ENCODE data around the gene MICAL3. TPM values are rescaled to one million over a fixed set of nuclear protein-coding genes. Genes with fewer than 3 reads are reported as not detected.

Gene MICAL3
- polyA plus RNA-seq, 4 donors = 3.2 to 31.4 (median 10.0) TPM

GRCh38 chr22:17777005-17777716 is 247.2 kb downstream of the MICAL3 start:
- peaks cover 0 to 10% (median 3%) of the 10 kb centered on the region in 3 donors for H3K4me1 ChIP-seq (ENCODE audit: control insufficient read depth in 3 of 3, insufficient read depth in 2 of 3, low read depth in 1 of 3, low read length in 2 of 3)
- no peak for FAIRE-seq
- H3K36me3 ChIP-seq (ENCODE audit: control insufficient read depth in 3 of 3, insufficient read depth in 2 of 3, low read depth in 1 of 3, low read length in 3 of 3) = peaks cover 0 to under 1% (median 0%) of the 10 kb centered on the region in 3 donors
- H3K9me3 ChIP-seq (ENCODE audit: control insufficient read depth in 2 of 2, insufficient read depth in 1 of 2, low read depth in 1 of 2, low read length in 1 of 2) = no peaks in the 10 kb centered on the region
- peak overlapping the region in 2 of 3 donors; percentile 25 to 94 for H3K27ac ChIP-seq (ENCODE audit: low read depth in 1 of 3, low read length in 2 of 3)
- WGBS, 3 donors = 59 to 76% (median 62%) methylated on average over 27 of the region's 27 CpGs
- peak in 1 of 2 donors; percentile 44 for DNase-seq
- H3K27me3 ChIP-seq (ENCODE audit: control insufficient read depth in 3 of 3, insufficient read depth in 3 of 3, low read length in 3 of 3) = no peaks in the 10 kb centered on the region
- peak overlapping the region; percentile 9 to 30 (median 9) for H3K4me3 ChIP-seq (ENCODE audit: low read depth in 1 of 3, low read length in 3 of 3)

GRCh38 chr22:17775781-17776465 is 248.4 kb downstream of the MICAL3 start:
- Histone ChIP-seq H3K27ac (ENCODE audit: low read depth in 1 of 3, low read length in 2 of 3) (no peak overlapping the region), H3K36me3 (ENCODE audit: control insufficient read depth in 3 of 3, insufficient read depth in 2 of 3, low read depth in 1 of 3, low read length in 3 of 3) (peaks cover 0 to 3% (median 0%) of the 10 kb centered on the region in 3 donors), H3K9me3 (ENCODE audit: control insufficient read depth in 2 of 2, insufficient read depth in 1 of 2, low read depth in 1 of 2, low read length in 1 of 2) (no peaks in the 10 kb centered on the region), H3K4me3 (ENCODE audit: low read depth in 1 of 3, low read length in 3 of 3) (no peak overlapping the region), H3K4me1 (ENCODE audit: control insufficient read depth in 3 of 3, insufficient read depth in 2 of 3, low read depth in 1 of 3, low read length in 2 of 3) (peaks cover 0 to 10% (median 3%) of the 10 kb centered on the region in 3 donors), H3K27me3 (ENCODE audit: control insufficient read depth in 3 of 3, insufficient read depth in 3 of 3, low read length in 3 of 3) (no peaks in the 10 kb centered on the region)
- FAIRE-seq (no peak), DNase-seq (no peak)
- 81 to 83% (median 81%) methylated on average over 10 of the region's 10 CpGs for WGBS, 3 donors

GRCh38 chr22:17774926-17775685 is 249.3 kb downstream of the MICAL3 start:
- no peaks in the 10 kb centered on the region for H3K27me3 ChIP-seq (ENCODE audit: control insufficient read depth in 3 of 3, insufficient read depth in 3 of 3, low read length in 3 of 3)
- peaks cover 0 to 7% (median 0%) of the 10 kb centered on the region in 3 donors for H3K36me3 ChIP-seq (ENCODE audit: control insufficient read depth in 3 of 3, insufficient read depth in 2 of 3, low read depth in 1 of 3, low read length in 3 of 3)
- no peaks in the 10 kb centered on the region for H3K9me3 ChIP-seq (ENCODE audit: control insufficient read depth in 2 of 2, insufficient read depth in 1 of 2, low read depth in 1 of 2, low read length in 1 of 2)
- FAIRE-seq (no peak), DNase-seq (no peak)
- peak overlapping the region in 1 of 3 donors; percentile 36 for H3K27ac ChIP-seq (ENCODE audit: low read depth in 1 of 3, low read length in 2 of 3)
- 76 to 78% (median 78%) methylated on average over 27 of the region's 27 CpGs for WGBS, 3 donors
- peaks cover 0 to 10% (median 3%) of the 10 kb centered on the region in 3 donors for H3K4me1 ChIP-seq (ENCODE audit: control insufficient read depth in 3 of 3, insufficient read depth in 2 of 3, low read depth in 1 of 3, low read length in 2 of 3)
- H3K4me3 ChIP-seq (ENCODE audit: low read depth in 1 of 3, low read length in 3 of 3) = peak overlapping the region in 1 of 3 donors; percentile 29

DNA sequence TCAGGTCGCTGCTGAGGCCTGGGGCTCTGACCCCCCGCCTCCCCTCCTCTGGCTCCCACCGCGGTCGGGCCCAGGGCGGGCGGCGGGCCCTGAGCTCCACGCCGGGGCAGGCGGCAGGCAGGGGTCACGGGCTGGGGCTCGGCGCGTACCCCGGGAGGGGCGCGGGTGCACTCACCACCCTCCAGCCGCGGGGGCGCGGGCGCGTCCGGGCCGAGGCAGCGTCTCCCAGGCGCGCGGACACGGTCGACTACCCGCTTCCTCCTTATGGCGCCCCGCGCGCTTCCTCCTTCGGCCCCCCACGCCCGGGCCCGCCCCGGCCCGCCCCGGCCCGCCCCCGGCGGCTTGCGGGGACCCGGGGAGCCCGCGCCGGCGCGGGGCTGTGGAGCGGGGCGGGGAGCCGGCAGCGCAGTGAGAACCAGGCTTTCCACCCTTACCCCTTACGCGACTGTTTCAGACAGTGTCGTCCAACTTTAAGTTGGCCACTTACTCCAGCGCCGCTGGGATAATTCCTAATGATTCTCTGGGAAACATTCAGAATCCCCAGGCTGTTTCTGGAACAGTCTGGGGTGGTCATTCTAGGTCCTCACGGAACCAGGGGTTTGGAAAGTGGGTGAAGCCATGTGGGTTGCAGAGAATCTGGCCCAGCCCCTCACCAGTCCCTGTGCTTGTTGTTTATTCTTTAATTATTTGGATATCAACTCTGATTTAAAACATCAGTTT is 250.0 kb downstream of the MICAL3 start, which contains the start of gene BID:
BID (minus strand) TSS at position 264 of the 720 bp plus-strand sequence. CDS start 24,353 bp downstream, outside the sequence.
- Histone ChIP-seq H3K36me3 (ENCODE audit: control insufficient read depth in 3 of 3, insufficient read depth in 2 of 3, low read depth in 1 of 3, low read length in 3 of 3) (peaks cover 0 to 8% (median 0%) of the 10 kb centered on the region in 3 donors), H3K27me3 (ENCODE audit: control insufficient read depth in 3 of 3, insufficient read depth in 3 of 3, low read length in 3 of 3) (no peaks in the 10 kb centered on the region), H3K4me3 (ENCODE audit: low read depth in 1 of 3, low read length in 3 of 3) (peak within 1 kb of the TSS; percentile 59 to 84 (median 83)), H3K27ac (ENCODE audit: low read depth in 1 of 3, low read length in 2 of 3) (peak within 1 kb of the TSS in 2 of 3 donors; percentile 73 to 76), H3K4me1 (ENCODE audit: control insufficient read depth in 3 of 3, insufficient read depth in 2 of 3, low read depth in 1 of 3, low read length in 2 of 3) (peaks cover 0 to 10% (median 3%) of the 10 kb centered on the region in 3 donors), H3K9me3 (ENCODE audit: control insufficient read depth in 2 of 2, insufficient read depth in 1 of 2, low read depth in 1 of 2, low read length in 1 of 2) (no peaks in the 10 kb centered on the region)
- no peak for FAIRE-seq
- DNase-seq = peak; percentile 53 to 74
- WGBS, 3 donors = 1% methylated on average over 32 to 64 of the region's 64 CpGs

- Histone ChIP-seq H3K36me3 (ENCODE audit: control insufficient read depth in 3 of 3, insufficient read depth in 2 of 3, low read depth in 1 of 3, low read length in 3 of 3) (peaks cover 0 to 13% (median 0%) of the 10 kb centered on the region in 3 donors), H3K27ac (ENCODE audit: low read depth in 1 of 3, low read length in 2 of 3) (peak overlapping the region in 2 of 3 donors; percentile 73 to 76), H3K27me3 (ENCODE audit: control insufficient read depth in 3 of 3, insufficient read depth in 3 of 3, low read length in 3 of 3) (no peaks in the 10 kb centered on the region), H3K9me3 (ENCODE audit: control insufficient read depth in 2 of 2, insufficient read depth in 1 of 2, low read depth in 1 of 2, low read length in 1 of 2) (no peaks in the 10 kb centered on the region), H3K4me1 (ENCODE audit: control insufficient read depth in 3 of 3, insufficient read depth in 2 of 3, low read depth in 1 of 3, low read length in 2 of 3) (peaks cover 0 to 10% (median 3%) of the 10 kb centered on the region in 3 donors), H3K4me3 (ENCODE audit: low read depth in 1 of 3, low read length in 3 of 3) (peak overlapping the region; percentile 59 to 84 (median 83))
- DNase-seq (peak; percentile 55 to 68), FAIRE-seq (no peak)
- 1 to 2% (median 2%) methylated on average over 31 to 47 of the region's 47 CpGs for WGBS, 3 donors
Observed at GRCh38 chr22:17773606-17774205, 250.7 kb downstream of the MICAL3 start.

DNA sequence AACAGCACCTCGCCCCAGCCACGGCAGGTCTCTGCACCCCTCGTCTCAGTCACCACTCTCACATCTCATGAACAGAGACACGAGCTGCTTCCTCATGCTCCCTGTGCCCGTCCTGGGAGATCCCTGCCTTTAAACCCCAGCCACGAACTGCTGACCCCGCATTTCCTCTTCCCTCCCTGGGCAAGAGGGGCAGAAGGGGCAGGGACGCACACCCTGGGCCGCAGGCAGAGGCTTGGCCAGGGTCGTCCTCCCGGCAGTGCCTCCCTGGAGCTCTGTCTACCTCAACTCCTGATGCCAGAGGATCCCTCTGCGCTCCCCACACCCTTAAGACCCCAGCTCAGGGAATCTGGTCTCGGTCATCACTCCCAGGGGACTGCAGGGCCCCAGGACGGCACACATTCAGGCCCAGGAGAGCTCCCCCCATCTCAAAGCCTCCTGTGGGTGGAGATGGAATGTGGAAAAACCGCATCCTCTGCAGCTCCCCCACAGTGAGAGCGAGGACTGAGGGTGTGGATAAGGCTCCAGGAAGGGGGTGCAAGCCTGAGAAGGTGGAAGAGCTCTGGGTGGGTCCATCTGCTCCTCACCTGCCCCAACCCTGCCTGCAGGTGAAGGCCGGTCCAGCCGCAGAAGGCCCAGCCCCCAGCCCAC is 251.3 kb downstream of the MICAL3 start:
- Histone ChIP-seq H3K36me3 (ENCODE audit: control insufficient read depth in 3 of 3, insufficient read depth in 2 of 3, low read depth in 1 of 3, low read length in 3 of 3) (peaks cover 0 to 13% (median 0%) of the 10 kb centered on the region in 3 donors), H3K9me3 (ENCODE audit: control insufficient read depth in 2 of 2, insufficient read depth in 1 of 2, low read depth in 1 of 2, low read length in 1 of 2) (no peaks in the 10 kb centered on the region), H3K4me1 (ENCODE audit: control insufficient read depth in 3 of 3, insufficient read depth in 2 of 3, low read depth in 1 of 3, low read length in 2 of 3) (peaks cover 3 to 10% (median 3%) of the 10 kb centered on the region in 3 donors), H3K27me3 (ENCODE audit: control insufficient read depth in 3 of 3, insufficient read depth in 3 of 3, low read length in 3 of 3) (no peaks in the 10 kb centered on the region), H3K27ac (ENCODE audit: low read depth in 1 of 3, low read length in 2 of 3) (peak overlapping the region in 1 of 3 donors; percentile 57), H3K4me3 (ENCODE audit: low read depth in 1 of 3, low read length in 3 of 3) (peak overlapping the region; percentile 59 to 84 (median 83))
- FAIRE-seq (no peak), DNase-seq (peak in 1 of 2 donors; percentile 38)
- WGBS, 3 donors = 30 to 38% (median 37%) methylated on average over 18 of the region's 18 CpGs

DNA sequence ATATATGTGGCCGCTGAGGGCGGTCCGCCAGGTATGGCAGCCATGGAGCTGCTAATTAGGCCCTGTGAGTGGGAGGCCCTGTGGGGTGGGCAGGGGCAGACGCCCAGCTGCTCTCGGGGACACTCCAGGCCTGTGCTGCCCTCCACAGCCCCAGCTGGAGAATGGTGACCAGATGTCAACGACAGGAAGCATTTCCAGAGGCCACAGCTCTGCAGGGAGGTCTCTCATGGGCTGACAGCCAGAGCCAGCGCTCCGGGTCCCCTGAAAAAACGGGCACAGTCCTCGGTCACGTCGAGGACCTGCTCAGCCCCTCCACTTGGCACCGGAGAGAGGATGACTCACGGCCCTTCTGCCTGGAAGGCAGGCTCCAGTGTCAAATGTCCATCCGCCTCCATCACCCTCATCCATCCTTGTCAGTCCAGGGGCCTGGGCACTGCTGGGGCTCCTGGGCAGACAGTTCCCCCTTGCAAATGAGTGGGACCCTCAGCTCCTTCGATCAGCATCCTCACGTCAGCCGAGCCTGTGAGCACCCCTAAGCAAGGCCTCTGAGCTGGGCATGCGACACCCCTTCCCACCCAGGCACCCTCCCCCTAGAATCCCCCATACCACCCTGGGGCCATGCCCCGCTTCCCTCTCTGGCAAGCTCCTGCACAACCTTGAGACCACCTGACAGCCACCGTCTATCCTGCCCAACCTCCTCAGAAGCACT is 252.0 kb downstream of the MICAL3 start:
- FAIRE-seq (no peak), DNase-seq (no peak)
- H3K4me3 ChIP-seq (ENCODE audit: low read depth in 1 of 3, low read length in 3 of 3) = no peak overlapping the region

More for the DNA sequence above, 252.0 kb downstream of the MICAL3 start:
- H3K36me3 ChIP-seq (ENCODE audit: control insufficient read depth in 3 of 3, insufficient read depth in 2 of 3, low read depth in 1 of 3, low read length in 3 of 3) = peaks cover 0 to 13% (median 0%) of the 10 kb centered on the region in 3 donors
- no peaks in the 10 kb centered on the region for H3K9me3 ChIP-seq (ENCODE audit: control insufficient read depth in 2 of 2, insufficient read depth in 1 of 2, low read depth in 1 of 2, low read length in 1 of 2)
- 72 to 79% (median 74%) methylated on average over 20 to 21 of the region's 21 CpGs for WGBS, 3 donors
- no peaks in the 10 kb centered on the region for H3K27me3 ChIP-seq (ENCODE audit: control insufficient read depth in 3 of 3, insufficient read depth in 3 of 3, low read length in 3 of 3)
- peaks cover 3 to 10% (median 6%) of the 10 kb centered on the region in 3 donors for H3K4me1 ChIP-seq (ENCODE audit: control insufficient read depth in 3 of 3, insufficient read depth in 2 of 3, low read depth in 1 of 3, low read length in 2 of 3)
- H3K27ac ChIP-seq (ENCODE audit: low read depth in 1 of 3, low read length in 2 of 3) = no peak overlapping the region
